NCI-H2171 (cell line): ENCODE data around the gene MRPS34.

Experiments
- DNase-seq: peaks from one replicate; lab custom pipeline; 2025; lab: John Stamatoyannopoulos, UW

Gene MRPS34

GRCh38 chr16:1769402-1770300, 3.3 kb downstream of the MRPS34 start:
- DNase-seq, result no peak

- DNase-seq, result no peak
These were observed 4.0 kb downstream of the MRPS34 start for GRCh38 chr16:1768767-1769401.

- DNase-seq, result no peak
These were observed 4.7 kb downstream of the MRPS34 start for GRCh38 chr16:1768061-1768766.

- DNase-seq, result no peak
These were observed 5.6 kb downstream of the MRPS34 start for GRCh38 chr16:1767116-1767994.

GRCh38 chr16:1766701-1767100, 6.2 kb downstream of the MRPS34 start:
- DNase-seq, result no peak

- no peak for DNase-seq
These were observed 6.7 kb downstream of the MRPS34 start for GRCh38 chr16:1766231-1766630.

GRCh38 chr16:1765826-1766225, 7.1 kb downstream of the MRPS34 start:
- no peak for DNase-seq

- DNase-seq, result no peak
These were observed 8.0 kb downstream of the MRPS34 start for GRCh38 chr16:1764971-1765370.

GRCh38 chr16:1763521-1764511, 9.1 kb downstream of the MRPS34 start:
- DNase-seq, result peak; percentile 80

GRCh38 chr16:1762879-1763520, 9.9 kb downstream of the MRPS34 start:
- no peak for DNase-seq

GRCh38 chr16:1762196-1762878, 10.6 kb downstream of the MRPS34 start:
- peak; percentile 74 for DNase-seq

GRCh38 chr16:1761751-1762150, 11.2 kb downstream of the MRPS34 start:
- DNase-seq, result no peak

- DNase-seq, result no peak
These were observed 12.0 kb downstream of the MRPS34 start for GRCh38 chr16:1760911-1761310.

GRCh38 chr16:1759511-1759910, 13.4 kb downstream of the MRPS34 start:
- no peak for DNase-seq

- no peak for DNase-seq
These were observed 14.0 kb downstream of the MRPS34 start for GRCh38 chr16:1758923-1759322.

GRCh38 chr16:1757714-1758461, 15.0 kb downstream of the MRPS34 start:
- no peak for DNase-seq

GRCh38 chr16:1754204-1754603, 18.7 kb downstream of the MRPS34 start:
- no peak for DNase-seq

- no peak for DNase-seq
These were observed 20.1 kb downstream of the MRPS34 start for GRCh38 chr16:1752853-1753252.

- DNase-seq, result no peak
These were observed 21.0 kb downstream of the MRPS34 start for GRCh38 chr16:1751946-1752345.
